NCI-H2227 treated with DMSO at 0.1 percent for 48 hours (cell line): ENCODE results near the gene THUMPD1.
"Not testable (repeated sequence)": the region's sequence is repeated elsewhere in the genome, so short reads cannot be mapped to it uniquely, and the experiment has no call there.

Experiments used
- DNase-seq: peaks from one replicate; lab custom pipeline; 2025; lab: John Stamatoyannopoulos, UW

The THUMPD1 gene

GRCh38 chr16:20747030-20747816 lies 5.6 kb upstream of the THUMPD1 start:
- no peak for DNase-seq

- DNase-seq = no peak
These were observed 4.8 kb upstream of the THUMPD1 start for GRCh38 chr16:20746461-20746860.

- no peak for DNase-seq
These were observed 3.4 kb upstream of the THUMPD1 start for GRCh38 chr16:20744922-20745440.

GRCh38 chr16:20743591-20743990 lies 2.0 kb upstream of the THUMPD1 start:
- no peak for DNase-seq

- DNase-seq = peak; percentile 76
These were observed 607 bp downstream of the THUMPD1 start for GRCh38 chr16:20740901-20741521.

- DNase-seq = no peak
These were observed 1.4 kb downstream of the THUMPD1 start for GRCh38 chr16:20740007-20740883.

GRCh38 chr16:20735490-20735889 lies 6.1 kb downstream of the THUMPD1 start:
- no peak for DNase-seq

- no peak for DNase-seq
These were observed 6.8 kb downstream of the THUMPD1 start for GRCh38 chr16:20734782-20735181.

GRCh38 chr16:20734056-20734455 lies 7.6 kb downstream of the THUMPD1 start:
- no peak for DNase-seq

- no peak for DNase-seq
These were observed 12.5 kb downstream of the THUMPD1 start for GRCh38 chr16:20729141-20729540.

- DNase-seq = no peak
These were observed 14.4 kb downstream of the THUMPD1 start for GRCh38 chr16:20727181-20727580.

GRCh38 chr16:20726661-20727060 lies 15.0 kb downstream of the THUMPD1 start:
- no peak for DNase-seq

- no peak for DNase-seq
These were observed 21.4 kb downstream of the THUMPD1 start for GRCh38 chr16:20720251-20720650.

- DNase-seq = not testable (repeated sequence)
These were observed 23.9 kb downstream of the THUMPD1 start for GRCh38 chr16:20717718-20718117.

- no peak for DNase-seq
These were observed 30.2 kb downstream of the THUMPD1 start for GRCh38 chr16:20711277-20711911.

- peak; percentile 11 for DNase-seq
These were observed 33.5 kb downstream of the THUMPD1 start for GRCh38 chr16:20708129-20708528.

GRCh38 chr16:20707461-20707860 lies 34.2 kb downstream of the THUMPD1 start:
- DNase-seq = no peak

GRCh38 chr16:20705972-20706371 lies 35.6 kb downstream of the THUMPD1 start:
- not testable (repeated sequence) for DNase-seq

GRCh38 chr16:20704281-20704680 lies 37.3 kb downstream of the THUMPD1 start:
- no peak for DNase-seq

GRCh38 chr16:20701692-20702091 lies 39.9 kb downstream of the THUMPD1 start:
- not testable (repeated sequence) for DNase-seq

- no peak for DNase-seq
These were observed 45.0 kb downstream of the THUMPD1 start for GRCh38 chr16:20696618-20697017.

GRCh38 chr16:20695024-20695423 lies 46.6 kb downstream of the THUMPD1 start:
- DNase-seq = no peak
